GM23338 (cell line): Measurements from ENCODE around the gene MBD5. TPM values are rescaled to one million over a fixed set of nuclear protein-coding genes. Genes with fewer than 3 reads are reported as not detected.

Experiments
- CREB1 ChIP-seq: fragments of 250-450 bp; sonication (Bioruptor Pico); IDR thresholded peaks from 2 replicates; pipeline ENCODE4 v1.5.0; 2020; ENCODE audit warnings: low read depth, mild to moderate bottlenecking, moderate library complexity
- EZH2 ChIP-seq: fragments of 200-600 bp; sonication (generic); IDR thresholded peaks from one replicate; pipeline ENCODE4 v1.8.0; 2017; ENCODE audit warnings: antibody characterized with exemption, mild to moderate bottlenecking, low read depth; ENCODE audit not compliant: unreplicated experiment
- EZH2phosphoT487 ChIP-seq: fragments of 200-600 bp; sonication (generic); IDR thresholded peaks from one replicate; pipeline ENCODE4 v1.8.1; 2018; ENCODE audit warnings: antibody characterized with exemption; ENCODE audit not compliant: unreplicated experiment
- NANOG ChIP-seq: IDR thresholded peaks from 2 replicates; pipeline ENCODE4 v1.6.1; 2016; ENCODE audit warnings: antibody characterized with exemption, borderline replicate concordance
- POLR2AphosphoS5 ChIP-seq: IDR thresholded peaks from 2 replicates; pipeline ENCODE4 v1.6.1; 2016; ENCODE audit warnings: antibody characterized with exemption, low read depth
- STAT1 ChIP-seq: IDR thresholded peaks from one replicate; pipeline ENCODE4 v1.6.1; 2016; ENCODE audit warnings: antibody characterized with exemption; ENCODE audit not compliant: unreplicated experiment
- ZNF114 ChIP-seq: fragments of 250-450 bp; sonication (Bioruptor Pico); IDR thresholded peaks from 2 replicates; pipeline ENCODE4 v1.5.0; 2020; ENCODE audit warnings: mild to moderate bottlenecking, moderate library complexity
- polyA plus RNA-seq: library from polyadenylated mRNA; unstranded; fragments of >200 nt; fragmentation: Nextera tagmentation; extraction: Ambion mirVana; gene quantifications from 2 replicates; pipeline ENCODE4 v1.2.1, GENCODE V29; 2016
- total RNA-seq: library from RNA; depleted of rRNA; stranded (reverse); fragments of >200 nt; shearing (Covaris generic); gene quantifications from 2 replicates; pipeline ENCODE4 v1.2.3, GENCODE V29; 2014
- TF ChIP-seq, protein P1 (sequence below): fragments of 250-450 bp; sonication (Bioruptor Pico); IDR thresholded peaks from 2 replicates; pipeline ENCODE4 v1.5.0; 2020; ENCODE audit warnings: mild to moderate bottlenecking, moderate library complexity
- TF ChIP-seq, protein P2 (sequence below): IDR thresholded peaks from one replicate; pipeline ENCODE4 v1.6.1; 2018; ENCODE audit warnings: antibody characterized with exemption; ENCODE audit not compliant: unreplicated experiment
- TF ChIP-seq, protein P3 (sequence below), 2 experiments: fragments of 200-600 bp in 1 of 2; sonication (generic) in 1 of 2; conservative IDR thresholded peaks; 2 replicates each; pipeline versions ENCODE4 v1.5.1 to v1.6.1; 2016 to 2017; ENCODE audit warnings: antibody characterized with exemption in 2 of 2, low read depth in 2 of 2, mild to moderate bottlenecking in 2 of 2, moderate library complexity in 1 of 2

The MBD5 gene
- total and polyA plus RNA-seq, 2 experiments from 2014 or later, result 16.2 to 23.1 TPM

DNA sequence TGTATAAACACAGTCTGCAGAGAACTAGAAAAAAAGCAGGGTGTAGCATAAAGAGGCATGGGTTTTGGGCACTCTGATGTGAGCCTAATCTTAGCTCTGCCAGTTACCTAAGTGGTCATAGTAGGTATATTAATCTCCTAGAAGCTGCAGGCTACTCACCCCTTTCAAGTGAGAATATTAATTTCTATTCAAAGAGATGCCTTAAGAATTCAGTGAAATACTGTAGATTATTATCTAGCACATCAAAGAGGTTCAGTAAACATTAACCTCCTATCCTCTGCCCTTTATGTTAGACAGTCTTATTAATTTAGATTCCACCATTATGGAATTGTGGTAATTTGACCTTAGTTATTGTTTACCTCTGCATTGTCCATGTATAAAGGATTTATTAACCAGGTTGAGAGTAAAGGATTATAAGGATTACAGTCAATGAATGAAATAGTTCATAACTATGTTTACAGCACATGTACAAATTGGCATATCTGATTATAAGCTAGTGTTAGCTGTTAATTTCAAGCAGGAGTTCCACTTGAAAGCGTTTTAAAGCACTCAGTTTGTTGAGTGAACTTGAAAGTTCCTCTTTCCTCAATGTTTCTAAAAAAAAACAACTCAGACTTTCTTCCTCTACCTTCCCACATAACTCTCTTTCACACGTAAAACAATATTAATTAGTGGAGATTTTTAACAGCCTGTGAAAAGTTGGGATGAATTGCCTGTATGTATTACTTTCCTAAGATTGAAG, 473.1 kb downstream of the MBD5 start (continued):
- TF ChIP-seq, protein P1, sequence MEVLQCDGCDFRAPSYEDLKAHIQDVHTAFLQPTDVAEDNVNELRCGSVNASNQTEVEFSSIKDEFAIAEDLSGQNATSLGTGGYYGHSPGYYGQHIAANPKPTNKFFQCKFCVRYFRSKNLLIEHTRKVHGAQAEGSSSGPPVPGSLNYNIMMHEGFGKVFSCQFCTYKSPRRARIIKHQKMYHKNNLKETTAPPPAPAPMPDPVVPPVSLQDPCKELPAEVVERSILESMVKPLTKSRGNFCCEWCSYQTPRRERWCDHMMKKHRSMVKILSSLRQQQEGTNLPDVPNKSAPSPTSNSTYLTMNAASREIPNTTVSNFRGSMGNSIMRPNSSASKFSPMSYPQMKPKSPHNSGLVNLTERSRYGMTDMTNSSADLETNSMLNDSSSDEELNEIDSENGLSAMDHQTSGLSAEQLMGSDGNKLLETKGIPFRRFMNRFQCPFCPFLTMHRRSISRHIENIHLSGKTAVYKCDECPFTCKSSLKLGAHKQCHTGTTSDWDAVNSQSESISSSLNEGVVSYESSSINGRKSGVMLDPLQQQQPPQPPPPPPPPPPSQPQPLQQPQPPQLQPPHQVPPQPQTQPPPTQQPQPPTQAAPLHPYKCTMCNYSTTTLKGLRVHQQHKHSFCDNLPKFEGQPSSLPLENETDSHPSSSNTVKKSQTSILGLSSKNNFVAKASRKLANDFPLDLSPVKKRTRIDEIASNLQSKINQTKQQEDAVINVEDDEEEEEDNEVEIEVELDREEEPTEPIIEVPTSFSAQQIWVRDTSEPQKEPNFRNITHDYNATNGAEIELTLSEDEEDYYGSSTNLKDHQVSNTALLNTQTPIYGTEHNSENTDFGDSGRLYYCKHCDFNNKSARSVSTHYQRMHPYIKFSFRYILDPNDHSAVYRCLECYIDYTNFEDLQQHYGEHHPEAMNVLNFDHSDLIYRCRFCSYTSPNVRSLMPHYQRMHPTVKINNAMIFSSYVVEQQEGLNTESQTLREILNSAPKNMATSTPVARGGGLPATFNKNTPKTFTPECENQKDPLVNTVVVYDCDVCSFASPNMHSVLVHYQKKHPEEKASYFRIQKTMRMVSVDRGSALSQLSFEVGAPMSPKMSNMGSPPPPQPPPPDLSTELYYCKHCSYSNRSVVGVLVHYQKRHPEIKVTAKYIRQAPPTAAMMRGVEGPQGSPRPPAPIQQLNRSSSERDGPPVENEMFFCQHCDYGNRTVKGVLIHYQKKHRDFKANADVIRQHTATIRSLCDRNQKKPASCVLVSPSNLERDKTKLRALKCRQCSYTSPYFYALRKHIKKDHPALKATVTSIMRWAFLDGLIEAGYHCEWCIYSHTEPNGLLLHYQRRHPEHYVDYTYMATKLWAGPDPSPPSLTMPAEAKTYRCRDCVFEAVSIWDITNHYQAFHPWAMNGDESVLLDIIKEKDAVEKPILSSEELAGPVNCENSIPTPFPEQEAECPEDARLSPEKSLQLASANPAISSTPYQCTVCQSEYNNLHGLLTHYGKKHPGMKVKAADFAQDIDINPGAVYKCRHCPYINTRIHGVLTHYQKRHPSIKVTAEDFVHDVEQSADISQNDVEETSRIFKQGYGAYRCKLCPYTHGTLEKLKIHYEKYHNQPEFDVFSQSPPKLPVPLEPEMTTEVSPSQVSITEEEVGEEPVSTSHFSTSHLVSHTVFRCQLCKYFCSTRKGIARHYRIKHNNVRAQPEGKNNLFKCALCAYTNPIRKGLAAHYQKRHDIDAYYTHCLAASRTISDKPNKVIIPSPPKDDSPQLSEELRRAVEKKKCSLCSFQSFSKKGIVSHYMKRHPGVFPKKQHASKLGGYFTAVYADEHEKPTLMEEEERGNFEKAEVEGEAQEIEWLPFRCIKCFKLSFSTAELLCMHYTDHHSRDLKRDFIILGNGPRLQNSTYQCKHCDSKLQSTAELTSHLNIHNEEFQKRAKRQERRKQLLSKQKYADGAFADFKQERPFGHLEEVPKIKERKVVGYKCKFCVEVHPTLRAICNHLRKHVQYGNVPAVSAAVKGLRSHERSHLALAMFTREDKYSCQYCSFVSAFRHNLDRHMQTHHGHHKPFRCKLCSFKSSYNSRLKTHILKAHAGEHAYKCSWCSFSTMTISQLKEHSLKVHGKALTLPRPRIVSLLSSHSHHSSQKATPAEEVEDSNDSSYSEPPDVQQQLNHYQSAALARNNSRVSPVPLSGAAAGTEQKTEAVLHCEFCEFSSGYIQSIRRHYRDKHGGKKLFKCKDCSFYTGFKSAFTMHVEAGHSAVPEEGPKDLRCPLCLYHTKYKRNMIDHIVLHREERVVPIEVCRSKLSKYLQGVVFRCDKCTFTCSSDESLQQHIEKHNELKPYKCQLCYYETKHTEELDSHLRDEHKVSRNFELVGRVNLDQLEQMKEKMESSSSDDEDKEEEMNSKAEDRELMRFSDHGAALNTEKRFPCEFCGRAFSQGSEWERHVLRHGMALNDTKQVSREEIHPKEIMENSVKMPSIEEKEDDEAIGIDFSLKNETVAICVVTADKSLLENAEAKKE (CRISPR knock-in tag), result no peak
- TF ChIP-seq EZH2phosphoT487 (no peak), ZNF114 (CRISPR knock-in tag) (no peak), EZH2 (no peak), CREB1 (CRISPR knock-in tag) (no peak), STAT1 (no peak), NANOG (no peak), POLR2AphosphoS5 (no peak)
- TF ChIP-seq, protein P2, sequence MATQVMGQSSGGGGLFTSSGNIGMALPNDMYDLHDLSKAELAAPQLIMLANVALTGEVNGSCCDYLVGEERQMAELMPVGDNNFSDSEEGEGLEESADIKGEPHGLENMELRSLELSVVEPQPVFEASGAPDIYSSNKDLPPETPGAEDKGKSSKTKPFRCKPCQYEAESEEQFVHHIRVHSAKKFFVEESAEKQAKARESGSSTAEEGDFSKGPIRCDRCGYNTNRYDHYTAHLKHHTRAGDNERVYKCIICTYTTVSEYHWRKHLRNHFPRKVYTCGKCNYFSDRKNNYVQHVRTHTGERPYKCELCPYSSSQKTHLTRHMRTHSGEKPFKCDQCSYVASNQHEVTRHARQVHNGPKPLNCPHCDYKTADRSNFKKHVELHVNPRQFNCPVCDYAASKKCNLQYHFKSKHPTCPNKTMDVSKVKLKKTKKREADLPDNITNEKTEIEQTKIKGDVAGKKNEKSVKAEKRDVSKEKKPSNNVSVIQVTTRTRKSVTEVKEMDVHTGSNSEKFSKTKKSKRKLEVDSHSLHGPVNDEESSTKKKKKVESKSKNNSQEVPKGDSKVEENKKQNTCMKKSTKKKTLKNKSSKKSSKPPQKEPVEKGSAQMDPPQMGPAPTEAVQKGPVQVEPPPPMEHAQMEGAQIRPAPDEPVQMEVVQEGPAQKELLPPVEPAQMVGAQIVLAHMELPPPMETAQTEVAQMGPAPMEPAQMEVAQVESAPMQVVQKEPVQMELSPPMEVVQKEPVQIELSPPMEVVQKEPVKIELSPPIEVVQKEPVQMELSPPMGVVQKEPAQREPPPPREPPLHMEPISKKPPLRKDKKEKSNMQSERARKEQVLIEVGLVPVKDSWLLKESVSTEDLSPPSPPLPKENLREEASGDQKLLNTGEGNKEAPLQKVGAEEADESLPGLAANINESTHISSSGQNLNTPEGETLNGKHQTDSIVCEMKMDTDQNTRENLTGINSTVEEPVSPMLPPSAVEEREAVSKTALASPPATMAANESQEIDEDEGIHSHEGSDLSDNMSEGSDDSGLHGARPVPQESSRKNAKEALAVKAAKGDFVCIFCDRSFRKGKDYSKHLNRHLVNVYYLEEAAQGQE, result no peak
- TF ChIP-seq, protein P3, sequence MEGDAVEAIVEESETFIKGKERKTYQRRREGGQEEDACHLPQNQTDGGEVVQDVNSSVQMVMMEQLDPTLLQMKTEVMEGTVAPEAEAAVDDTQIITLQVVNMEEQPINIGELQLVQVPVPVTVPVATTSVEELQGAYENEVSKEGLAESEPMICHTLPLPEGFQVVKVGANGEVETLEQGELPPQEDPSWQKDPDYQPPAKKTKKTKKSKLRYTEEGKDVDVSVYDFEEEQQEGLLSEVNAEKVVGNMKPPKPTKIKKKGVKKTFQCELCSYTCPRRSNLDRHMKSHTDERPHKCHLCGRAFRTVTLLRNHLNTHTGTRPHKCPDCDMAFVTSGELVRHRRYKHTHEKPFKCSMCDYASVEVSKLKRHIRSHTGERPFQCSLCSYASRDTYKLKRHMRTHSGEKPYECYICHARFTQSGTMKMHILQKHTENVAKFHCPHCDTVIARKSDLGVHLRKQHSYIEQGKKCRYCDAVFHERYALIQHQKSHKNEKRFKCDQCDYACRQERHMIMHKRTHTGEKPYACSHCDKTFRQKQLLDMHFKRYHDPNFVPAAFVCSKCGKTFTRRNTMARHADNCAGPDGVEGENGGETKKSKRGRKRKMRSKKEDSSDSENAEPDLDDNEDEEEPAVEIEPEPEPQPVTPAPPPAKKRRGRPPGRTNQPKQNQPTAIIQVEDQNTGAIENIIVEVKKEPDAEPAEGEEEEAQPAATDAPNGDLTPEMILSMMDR (conservative IDR thresholded peaks at IDR 0.05; ENCODE audit: low read depth in 2 of 2), result no peak
